HCT116 (cell line): ENCODE measurements around the gene RNF141.

ENCODE experiments used
- EGR1 ChIP-seq: IDR thresholded peaks from 2 replicates; pipeline ENCODE4 v1.6.1; 2012; ENCODE audit warnings: low read depth
- ZFX ChIP-seq: fragments of 450-650 bp; IDR thresholded peaks from 2 replicates; pipeline ENCODE4 v1.6.1; 2017
- ZNF274 ChIP-seq: fragments of 200-500 bp; sonication (Bioruptor generic); IDR thresholded peaks from 2 replicates; pipeline ENCODE4 v1.6.1; 2014; ENCODE audit warnings: mild to moderate bottlenecking, low read depth, low read length, inconsistent platforms
- TF ChIP-seq, protein P1 (sequence below): IDR thresholded peaks from 2 replicates; pipeline ENCODE4 v1.6.1; 2012
- TF ChIP-seq, protein P2 (sequence below), 3 experiments: fragments of 200-600 bp in 1 of 3; sonication (generic) in 1 of 3; IDR thresholded peaks in 2 of 3; conservative IDR thresholded peaks in 1 of 3; 2 replicates each; pipeline ENCODE4 v1.5.1; 2012 to 2017; ENCODE audit warnings: low read depth in 2 of 3, low read length in 2 of 3, antibody characterized with exemption in 1 of 3, borderline replicate concordance in 1 of 3, control low read depth in 1 of 3, mild to moderate bottlenecking in 1 of 3, mixed read lengths in 1 of 3, mixed run types in 1 of 3, moderate library complexity in 1 of 3; ENCODE audit not compliant: insufficient read depth in 1 of 3
- TF ChIP-seq, protein P3 (sequence below): IDR thresholded peaks from 2 replicates; pipeline ENCODE4 v1.6.1; 2012; ENCODE audit warnings: low read depth

DNA sequence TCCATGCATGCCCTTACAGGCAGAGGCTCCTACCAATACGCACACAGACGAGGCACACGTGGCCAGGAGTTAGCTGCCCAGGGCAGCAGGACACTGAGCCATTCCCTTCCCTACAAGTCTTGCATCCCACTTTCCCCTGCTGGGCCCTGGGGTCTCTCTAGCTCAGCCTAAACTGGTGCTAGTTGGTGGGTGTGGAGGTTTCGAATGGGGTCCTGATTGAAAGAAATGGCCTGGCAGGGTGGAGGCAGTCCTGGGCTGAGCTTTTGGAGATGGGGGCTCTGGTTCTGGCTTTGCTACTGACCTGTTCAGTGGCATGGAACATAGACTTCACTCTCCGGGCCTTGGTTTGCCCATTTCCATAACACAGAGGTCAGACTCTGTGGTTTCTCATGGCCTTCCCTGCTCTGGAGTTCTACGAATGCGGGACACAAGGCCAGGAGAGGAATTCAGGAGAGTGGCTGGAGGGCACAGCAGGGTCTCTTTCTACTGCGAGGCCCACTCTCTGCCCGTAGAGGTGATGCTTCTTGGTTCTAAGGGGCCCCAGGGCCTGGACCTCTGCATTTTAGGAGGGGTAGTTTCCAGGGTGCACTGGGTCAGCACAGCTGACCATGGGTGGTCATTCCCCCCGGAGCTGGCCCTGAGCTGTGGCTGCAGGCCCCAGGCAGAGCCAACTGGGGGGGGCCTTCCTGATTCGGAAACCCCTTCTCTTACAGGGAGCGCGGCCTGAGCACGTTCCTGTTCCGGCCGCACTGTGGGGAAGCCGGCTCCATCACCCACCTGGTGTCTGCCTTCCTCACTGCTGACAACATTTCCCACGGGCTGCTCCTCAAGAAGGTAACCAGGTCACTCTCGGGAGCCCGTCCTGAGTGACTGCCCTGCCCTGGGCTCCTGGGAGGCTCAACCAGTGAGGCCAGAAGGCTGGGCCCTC lies 40.0 kb downstream of the RNF141 start:
- TF ChIP-seq ZFX, result no peak
- TF ChIP-seq, protein P1, sequence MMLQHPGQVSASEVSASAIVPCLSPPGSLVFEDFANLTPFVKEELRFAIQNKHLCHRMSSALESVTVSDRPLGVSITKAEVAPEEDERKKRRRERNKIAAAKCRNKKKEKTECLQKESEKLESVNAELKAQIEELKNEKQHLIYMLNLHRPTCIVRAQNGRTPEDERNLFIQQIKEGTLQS, result no peak
- TF ChIP-seq, protein P2, sequence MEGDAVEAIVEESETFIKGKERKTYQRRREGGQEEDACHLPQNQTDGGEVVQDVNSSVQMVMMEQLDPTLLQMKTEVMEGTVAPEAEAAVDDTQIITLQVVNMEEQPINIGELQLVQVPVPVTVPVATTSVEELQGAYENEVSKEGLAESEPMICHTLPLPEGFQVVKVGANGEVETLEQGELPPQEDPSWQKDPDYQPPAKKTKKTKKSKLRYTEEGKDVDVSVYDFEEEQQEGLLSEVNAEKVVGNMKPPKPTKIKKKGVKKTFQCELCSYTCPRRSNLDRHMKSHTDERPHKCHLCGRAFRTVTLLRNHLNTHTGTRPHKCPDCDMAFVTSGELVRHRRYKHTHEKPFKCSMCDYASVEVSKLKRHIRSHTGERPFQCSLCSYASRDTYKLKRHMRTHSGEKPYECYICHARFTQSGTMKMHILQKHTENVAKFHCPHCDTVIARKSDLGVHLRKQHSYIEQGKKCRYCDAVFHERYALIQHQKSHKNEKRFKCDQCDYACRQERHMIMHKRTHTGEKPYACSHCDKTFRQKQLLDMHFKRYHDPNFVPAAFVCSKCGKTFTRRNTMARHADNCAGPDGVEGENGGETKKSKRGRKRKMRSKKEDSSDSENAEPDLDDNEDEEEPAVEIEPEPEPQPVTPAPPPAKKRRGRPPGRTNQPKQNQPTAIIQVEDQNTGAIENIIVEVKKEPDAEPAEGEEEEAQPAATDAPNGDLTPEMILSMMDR (IDR thresholded peaks at IDR 0.05 in 2 of 3, conservative IDR thresholded peaks at IDR 0.05 in 1 of 3; ENCODE audit: borderline replicate concordance in 1 of 3, insufficient read depth in 1 of 3, low read depth in 2 of 3, low read length in 2 of 3), result no peak
- TF ChIP-seq ZNF274, result no peak
- TF ChIP-seq, protein P3, sequence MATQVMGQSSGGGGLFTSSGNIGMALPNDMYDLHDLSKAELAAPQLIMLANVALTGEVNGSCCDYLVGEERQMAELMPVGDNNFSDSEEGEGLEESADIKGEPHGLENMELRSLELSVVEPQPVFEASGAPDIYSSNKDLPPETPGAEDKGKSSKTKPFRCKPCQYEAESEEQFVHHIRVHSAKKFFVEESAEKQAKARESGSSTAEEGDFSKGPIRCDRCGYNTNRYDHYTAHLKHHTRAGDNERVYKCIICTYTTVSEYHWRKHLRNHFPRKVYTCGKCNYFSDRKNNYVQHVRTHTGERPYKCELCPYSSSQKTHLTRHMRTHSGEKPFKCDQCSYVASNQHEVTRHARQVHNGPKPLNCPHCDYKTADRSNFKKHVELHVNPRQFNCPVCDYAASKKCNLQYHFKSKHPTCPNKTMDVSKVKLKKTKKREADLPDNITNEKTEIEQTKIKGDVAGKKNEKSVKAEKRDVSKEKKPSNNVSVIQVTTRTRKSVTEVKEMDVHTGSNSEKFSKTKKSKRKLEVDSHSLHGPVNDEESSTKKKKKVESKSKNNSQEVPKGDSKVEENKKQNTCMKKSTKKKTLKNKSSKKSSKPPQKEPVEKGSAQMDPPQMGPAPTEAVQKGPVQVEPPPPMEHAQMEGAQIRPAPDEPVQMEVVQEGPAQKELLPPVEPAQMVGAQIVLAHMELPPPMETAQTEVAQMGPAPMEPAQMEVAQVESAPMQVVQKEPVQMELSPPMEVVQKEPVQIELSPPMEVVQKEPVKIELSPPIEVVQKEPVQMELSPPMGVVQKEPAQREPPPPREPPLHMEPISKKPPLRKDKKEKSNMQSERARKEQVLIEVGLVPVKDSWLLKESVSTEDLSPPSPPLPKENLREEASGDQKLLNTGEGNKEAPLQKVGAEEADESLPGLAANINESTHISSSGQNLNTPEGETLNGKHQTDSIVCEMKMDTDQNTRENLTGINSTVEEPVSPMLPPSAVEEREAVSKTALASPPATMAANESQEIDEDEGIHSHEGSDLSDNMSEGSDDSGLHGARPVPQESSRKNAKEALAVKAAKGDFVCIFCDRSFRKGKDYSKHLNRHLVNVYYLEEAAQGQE, result no peak
- TF ChIP-seq EGR1, result no peak
